ENCODE measurements around the gene FAM107B. TPM values are rescaled to one million over a fixed set of nuclear protein-coding genes. Genes with fewer than 3 reads are reported as not detected.

Gene FAM107B
- total and polyA plus RNA-seq, 12 donors = 16.0 to 81.7 (median 50.5) TPM

DNA sequence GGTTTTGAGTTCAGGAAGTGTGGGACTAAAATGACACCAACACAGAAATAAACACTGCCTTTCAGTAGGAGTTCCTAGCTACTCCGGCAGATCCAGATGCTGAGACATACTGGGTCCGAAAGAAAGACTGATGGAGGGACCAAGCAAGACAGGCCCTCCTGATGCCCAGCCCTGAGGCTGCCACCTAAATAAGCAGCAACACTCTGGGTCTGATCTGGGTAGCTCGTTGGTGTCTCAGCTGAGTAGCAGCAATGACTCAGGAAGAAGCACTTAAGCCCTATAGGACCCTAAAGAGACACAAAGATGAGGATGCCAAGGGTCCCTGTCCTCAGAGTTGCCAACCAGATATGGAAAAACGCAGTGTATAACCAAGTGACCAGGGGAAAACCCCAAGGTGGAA is 190.7 kb downstream of the FAM107B start:
- Histone ChIP-seq H3K36me3 (replicated peaks in 1 of 2) (no peaks in the 10 kb centered on the region), H3K4me3 (no peak overlapping the region), H3K27ac (no peak overlapping the region), H3K27me3 (no peaks in the 10 kb centered on the region), H3K9me3 (replicated peaks in 1 of 3) (no peaks in the 10 kb centered on the region), H3K4me1 (replicated peaks in 1 of 2) (peaks cover 9 to 24% of the 10 kb centered on the region in 2 donors)
- DNase-seq = no peak
- intact Hi-C loops (cut with DNase I) = no loop called here
- TF ChIP-seq, protein P1, sequence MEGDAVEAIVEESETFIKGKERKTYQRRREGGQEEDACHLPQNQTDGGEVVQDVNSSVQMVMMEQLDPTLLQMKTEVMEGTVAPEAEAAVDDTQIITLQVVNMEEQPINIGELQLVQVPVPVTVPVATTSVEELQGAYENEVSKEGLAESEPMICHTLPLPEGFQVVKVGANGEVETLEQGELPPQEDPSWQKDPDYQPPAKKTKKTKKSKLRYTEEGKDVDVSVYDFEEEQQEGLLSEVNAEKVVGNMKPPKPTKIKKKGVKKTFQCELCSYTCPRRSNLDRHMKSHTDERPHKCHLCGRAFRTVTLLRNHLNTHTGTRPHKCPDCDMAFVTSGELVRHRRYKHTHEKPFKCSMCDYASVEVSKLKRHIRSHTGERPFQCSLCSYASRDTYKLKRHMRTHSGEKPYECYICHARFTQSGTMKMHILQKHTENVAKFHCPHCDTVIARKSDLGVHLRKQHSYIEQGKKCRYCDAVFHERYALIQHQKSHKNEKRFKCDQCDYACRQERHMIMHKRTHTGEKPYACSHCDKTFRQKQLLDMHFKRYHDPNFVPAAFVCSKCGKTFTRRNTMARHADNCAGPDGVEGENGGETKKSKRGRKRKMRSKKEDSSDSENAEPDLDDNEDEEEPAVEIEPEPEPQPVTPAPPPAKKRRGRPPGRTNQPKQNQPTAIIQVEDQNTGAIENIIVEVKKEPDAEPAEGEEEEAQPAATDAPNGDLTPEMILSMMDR (IDR thresholded peaks at IDR 0.05) = no peak
- TF ChIP-seq POLR2A (IDR thresholded peaks at IDR 0.05) = no peak
- 89 to 96% (median 94%) methylated on average over 4 of the region's 4 CpGs for WGBS, 4 donors

DNA sequence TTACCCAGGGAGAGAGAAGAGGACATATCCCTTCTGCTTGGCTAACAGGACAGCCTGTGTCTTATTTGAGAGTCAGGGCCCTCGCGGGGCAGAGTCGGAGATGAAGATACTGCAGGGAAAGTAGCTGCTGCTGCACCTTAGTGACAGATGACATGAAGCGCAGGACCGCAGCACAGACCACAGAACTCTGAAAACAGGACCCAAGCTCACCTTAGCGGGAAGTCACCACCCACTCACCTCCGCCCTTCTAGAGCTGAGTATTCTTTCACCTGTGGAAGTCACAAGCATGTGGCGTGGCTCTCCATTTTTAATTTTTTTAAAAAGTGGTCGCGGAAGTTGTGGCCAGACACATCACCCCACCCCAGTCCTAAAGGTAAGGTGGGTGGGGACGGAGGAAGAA is 191.4 kb downstream of the FAM107B start:
- TF ChIP-seq, protein P1 (IDR thresholded peaks at IDR 0.05) = no peak
- TF ChIP-seq POLR2A (IDR thresholded peaks at IDR 0.05) = no peak
- Histone ChIP-seq H3K9me3 (replicated peaks in 1 of 3) (no peaks in the 10 kb centered on the region), H3K4me1 (replicated peaks in 1 of 2) (peaks cover 9 to 27% of the 10 kb centered on the region in 2 donors), H3K4me3 (no peak overlapping the region), H3K36me3 (replicated peaks in 1 of 2) (no peaks in the 10 kb centered on the region), H3K27me3 (no peaks in the 10 kb centered on the region), H3K27ac (no peak overlapping the region)
- no peak for DNase-seq
- 90 to 96% (median 91%) methylated on average over 11 of the region's 11 CpGs for WGBS, 4 donors
- intact Hi-C loops (cut with DNase I) = no loop called here

DNA sequence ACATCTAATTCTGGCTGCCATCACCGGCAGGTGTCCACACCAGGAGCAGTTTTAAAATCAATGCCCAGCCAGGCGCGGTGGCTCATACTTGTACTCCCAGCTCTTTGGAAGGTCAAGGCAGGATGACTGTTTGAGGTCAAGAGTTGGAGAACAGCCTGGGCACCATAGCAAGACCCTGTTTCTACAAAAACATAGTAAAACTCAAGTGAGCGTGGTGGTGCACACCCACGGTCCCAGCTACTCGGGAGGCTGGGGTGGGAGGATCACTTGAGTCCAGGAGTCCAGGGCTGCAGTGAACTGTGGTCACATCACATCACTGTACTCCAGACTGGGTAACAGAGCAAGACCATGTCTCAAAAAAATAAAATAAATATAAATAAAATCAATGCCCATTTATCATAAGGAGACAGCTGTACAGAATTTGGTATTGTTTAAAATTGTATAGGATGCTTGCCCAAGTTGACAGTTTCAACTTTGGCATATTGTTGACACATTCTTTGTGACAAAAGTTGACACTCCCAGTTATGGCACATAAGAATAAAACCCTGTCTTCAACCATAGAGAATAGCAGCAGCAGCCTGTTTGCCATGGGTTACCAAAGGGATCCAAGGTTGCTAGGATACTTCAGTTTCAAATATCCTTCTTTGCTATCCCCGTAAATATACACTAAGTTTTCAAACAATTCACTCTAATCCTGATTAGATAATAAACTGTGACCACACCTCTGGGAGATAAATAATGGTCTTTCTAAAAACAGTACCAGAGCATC is 193.0 kb downstream of the FAM107B start:
- 79 to 90% (median 86%) methylated on average over 7 of the region's 7 CpGs for WGBS, 4 donors
- Histone ChIP-seq H3K27ac (peak overlapping the region in 1 of 5 donors; percentile 33), H3K27me3 (no peaks in the 10 kb centered on the region), H3K36me3 (replicated peaks in 1 of 2) (no peaks in the 10 kb centered on the region), H3K9me3 (replicated peaks in 1 of 3) (no peaks in the 10 kb centered on the region), H3K4me3 (no peak overlapping the region), H3K4me1 (replicated peaks in 1 of 2) (peaks cover 11 to 20% of the 10 kb centered on the region in 2 donors)
- DNase-seq = no peak
- intact Hi-C loops (cut with DNase I) = no loop called here
- no peak for TF ChIP-seq POLR2A (IDR thresholded peaks at IDR 0.05)
- TF ChIP-seq, protein P1 (IDR thresholded peaks at IDR 0.05) = no peak

DNA sequence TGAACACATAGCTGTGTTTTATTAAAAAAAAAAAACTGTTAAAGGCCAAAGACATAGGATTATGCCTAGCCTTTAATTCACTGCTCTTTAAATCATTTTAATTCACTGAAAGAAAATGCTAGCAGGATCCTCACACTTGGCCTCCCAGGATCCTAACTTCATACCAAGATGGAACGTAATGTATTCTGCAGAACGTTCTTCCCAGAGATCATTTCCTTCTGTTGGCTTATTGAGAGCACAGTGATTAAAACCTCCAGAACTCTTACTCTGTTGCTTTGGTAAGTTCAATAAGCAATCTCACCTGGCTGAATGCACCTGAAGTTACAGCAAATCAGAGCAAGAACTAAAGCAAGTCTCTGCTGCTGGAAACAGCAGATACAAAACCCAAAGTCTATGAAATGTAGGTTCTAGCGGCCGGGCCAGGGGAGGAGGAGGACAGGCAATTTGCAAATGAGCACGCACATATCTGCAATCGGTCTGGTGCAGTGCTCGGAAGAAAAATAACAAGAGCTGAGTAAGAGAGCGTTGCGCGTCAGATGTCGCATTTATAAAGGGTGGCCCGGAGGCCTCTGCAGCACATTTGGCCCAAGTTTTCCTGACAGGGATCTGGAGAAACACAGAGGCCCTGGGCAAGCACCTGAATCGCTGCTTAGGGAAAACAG is 193.9 kb downstream of the FAM107B start:
- WGBS, 4 donors = 84 to 91% (median 88%) methylated on average over 13 of the region's 13 CpGs
- no peak for TF ChIP-seq POLR2A (IDR thresholded peaks at IDR 0.05)
- TF ChIP-seq, protein P1 (IDR thresholded peaks at IDR 0.05) = no peak
- peaks cover 11 to 20% of the 10 kb centered on the region in 2 donors for H3K4me1 ChIP-seq (replicated peaks in 1 of 2)

More for the DNA sequence above, 193.9 kb downstream of the FAM107B start:
- no peaks in the 10 kb centered on the region for H3K9me3 ChIP-seq (replicated peaks in 1 of 3)
- intact Hi-C loops (cut with DNase I) = no loop called here
- H3K27ac ChIP-seq = peak overlapping the region in 1 of 5 donors; percentile 33
- no peaks in the 10 kb centered on the region for H3K27me3 ChIP-seq
- no peak overlapping the region for H3K4me3 ChIP-seq
- no peaks in the 10 kb centered on the region for H3K36me3 ChIP-seq (replicated peaks in 1 of 2)
- peak in 1 of 7 donors; percentile 48 for DNase-seq

Measured in adrenal gland (tissue), 12 donors.